ENCODE results near the gene CDRT15.

DNA sequence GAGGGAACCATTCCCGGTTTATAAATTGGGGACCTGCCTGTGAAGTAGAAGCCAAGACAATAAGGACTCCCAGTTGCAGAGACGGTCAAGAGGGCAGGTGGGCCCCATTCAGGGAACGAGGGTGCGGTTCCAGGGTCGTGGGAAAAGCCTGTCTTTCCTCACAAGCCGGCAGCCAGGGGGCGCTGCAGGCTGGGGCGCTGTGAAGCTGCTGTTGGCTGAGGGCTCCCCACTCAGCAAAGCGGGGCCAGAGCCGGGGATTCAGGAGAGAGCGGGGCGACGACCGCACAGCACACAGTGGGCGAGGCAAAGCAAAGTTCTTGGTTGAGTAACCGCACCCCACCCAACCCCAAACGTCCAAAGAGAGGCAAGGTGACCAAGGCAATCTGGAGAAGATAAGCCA, 24.9 kb downstream of the CDRT15 start:
- TF ChIP-seq, protein P1, sequence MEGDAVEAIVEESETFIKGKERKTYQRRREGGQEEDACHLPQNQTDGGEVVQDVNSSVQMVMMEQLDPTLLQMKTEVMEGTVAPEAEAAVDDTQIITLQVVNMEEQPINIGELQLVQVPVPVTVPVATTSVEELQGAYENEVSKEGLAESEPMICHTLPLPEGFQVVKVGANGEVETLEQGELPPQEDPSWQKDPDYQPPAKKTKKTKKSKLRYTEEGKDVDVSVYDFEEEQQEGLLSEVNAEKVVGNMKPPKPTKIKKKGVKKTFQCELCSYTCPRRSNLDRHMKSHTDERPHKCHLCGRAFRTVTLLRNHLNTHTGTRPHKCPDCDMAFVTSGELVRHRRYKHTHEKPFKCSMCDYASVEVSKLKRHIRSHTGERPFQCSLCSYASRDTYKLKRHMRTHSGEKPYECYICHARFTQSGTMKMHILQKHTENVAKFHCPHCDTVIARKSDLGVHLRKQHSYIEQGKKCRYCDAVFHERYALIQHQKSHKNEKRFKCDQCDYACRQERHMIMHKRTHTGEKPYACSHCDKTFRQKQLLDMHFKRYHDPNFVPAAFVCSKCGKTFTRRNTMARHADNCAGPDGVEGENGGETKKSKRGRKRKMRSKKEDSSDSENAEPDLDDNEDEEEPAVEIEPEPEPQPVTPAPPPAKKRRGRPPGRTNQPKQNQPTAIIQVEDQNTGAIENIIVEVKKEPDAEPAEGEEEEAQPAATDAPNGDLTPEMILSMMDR (IDR thresholded peaks at IDR 0.05; ENCODE audit: insufficient read depth, low read length, poor library complexity, severe bottlenecking), result no peak
- no peak for TF ChIP-seq EZH2phosphoT487 (conservative IDR thresholded peaks at IDR 0.05; ENCODE audit: low read length)

Data from SU-DHL-6 (cell line).